PFSK-1 (cell line): Measurements from ENCODE around the gene IL17RD.

ENCODE experiments used
- FOXP2 ChIP-seq: optimal IDR thresholded peaks from 2 replicates; pipeline ENCODE3; 2011; ENCODE audit warnings: borderline replicate concordance, control low read depth, inconsistent platforms; ENCODE audit not compliant: insufficient read depth; ENCODE audit errors: extremely low read length, extremely low read depth
- POLR2AphosphoS5 ChIP-seq: IDR thresholded peaks from 2 replicates; pipeline ENCODE4 v1.6.1; 2012; ENCODE audit warnings: low read depth, mild to moderate bottlenecking, control low read depth, low read length, moderate library complexity

- TF ChIP-seq POLR2AphosphoS5 (no peak), FOXP2 (no peak)
These were observed 13.4 kb downstream of the IL17RD start for GRCh38 chr3:57151749-57152148.
